HG03066 (cell line): ENCODE data around the gene KCNH2.

Experiments
- ATAC-seq: cut with Tn5 transposase; IDR thresholded peaks from one replicate; pipeline ENCODE4 v1.9.1; 2021; ENCODE audit warnings: low read depth; ENCODE audit not compliant: unreplicated experiment

KCNH2 gene

DNA sequence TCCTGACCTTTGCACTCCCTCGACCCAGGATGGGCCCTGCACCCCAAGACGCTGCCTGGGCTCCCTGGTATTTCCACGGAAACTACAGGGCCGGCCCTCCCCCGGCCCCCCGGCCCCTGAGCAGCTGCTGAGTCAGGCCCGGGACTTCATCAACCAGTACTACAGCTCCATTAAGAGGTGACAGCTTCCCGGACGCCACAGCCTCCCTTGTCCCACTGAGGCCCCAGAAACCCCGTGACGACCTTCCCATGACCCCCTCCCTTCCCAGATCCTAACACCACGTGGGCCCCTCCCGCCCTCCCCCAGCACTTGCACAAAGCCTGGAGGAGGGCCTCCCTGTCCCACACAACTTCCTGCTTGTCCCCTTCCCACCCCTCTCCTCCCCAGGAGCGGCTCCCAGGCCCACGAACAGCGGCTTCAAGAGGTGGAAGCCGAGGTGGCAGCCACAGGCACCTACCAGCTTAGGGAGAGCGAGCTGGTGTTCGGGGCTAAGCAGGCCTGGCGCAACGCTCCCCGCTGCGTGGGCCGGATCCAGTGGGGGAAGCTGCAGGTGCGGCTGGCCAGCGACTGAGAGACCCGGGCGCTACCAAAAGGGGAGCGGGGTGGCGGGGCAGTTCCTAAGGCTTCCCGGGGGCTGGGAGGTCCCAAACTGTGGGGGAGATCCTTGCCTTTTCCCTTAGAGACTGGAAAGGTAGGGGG, 18.4 kb upstream of the KCNH2 start:
- no peak for ATAC-seq

DNA sequence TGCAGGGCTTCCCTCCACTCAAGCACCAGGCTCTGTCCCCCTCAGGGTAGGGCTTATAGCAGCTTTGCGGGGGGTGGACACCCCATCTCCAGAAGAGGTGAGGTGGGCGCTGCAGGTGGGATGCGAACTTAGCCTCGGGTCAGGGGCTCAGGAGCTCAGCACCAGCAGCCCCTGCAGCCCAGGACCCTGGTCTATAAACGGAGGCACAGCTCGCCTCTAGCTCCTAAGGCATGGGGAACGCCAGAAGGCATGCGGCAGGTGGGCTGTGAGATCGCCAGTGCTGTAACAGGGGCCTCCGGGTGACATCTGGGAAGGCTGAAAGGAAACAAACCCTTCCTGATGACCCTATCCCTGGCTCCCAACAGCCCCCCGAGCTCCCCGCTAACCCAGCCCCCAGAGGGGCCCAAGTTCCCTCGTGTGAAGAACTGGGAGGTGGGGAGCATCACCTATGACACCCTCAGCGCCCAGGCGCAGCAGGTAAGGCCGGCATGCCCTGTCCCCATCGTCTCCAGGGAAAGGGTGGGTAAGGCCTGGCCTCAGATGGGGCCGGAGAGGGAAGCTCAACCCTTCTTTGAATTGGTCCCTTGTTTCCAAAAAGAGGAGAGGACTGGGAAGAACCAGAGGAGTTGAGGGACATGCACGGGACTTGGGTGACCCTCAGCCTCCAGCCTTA, 16.9 kb upstream of the KCNH2 start:
- ATAC-seq, result no peak

DNA sequence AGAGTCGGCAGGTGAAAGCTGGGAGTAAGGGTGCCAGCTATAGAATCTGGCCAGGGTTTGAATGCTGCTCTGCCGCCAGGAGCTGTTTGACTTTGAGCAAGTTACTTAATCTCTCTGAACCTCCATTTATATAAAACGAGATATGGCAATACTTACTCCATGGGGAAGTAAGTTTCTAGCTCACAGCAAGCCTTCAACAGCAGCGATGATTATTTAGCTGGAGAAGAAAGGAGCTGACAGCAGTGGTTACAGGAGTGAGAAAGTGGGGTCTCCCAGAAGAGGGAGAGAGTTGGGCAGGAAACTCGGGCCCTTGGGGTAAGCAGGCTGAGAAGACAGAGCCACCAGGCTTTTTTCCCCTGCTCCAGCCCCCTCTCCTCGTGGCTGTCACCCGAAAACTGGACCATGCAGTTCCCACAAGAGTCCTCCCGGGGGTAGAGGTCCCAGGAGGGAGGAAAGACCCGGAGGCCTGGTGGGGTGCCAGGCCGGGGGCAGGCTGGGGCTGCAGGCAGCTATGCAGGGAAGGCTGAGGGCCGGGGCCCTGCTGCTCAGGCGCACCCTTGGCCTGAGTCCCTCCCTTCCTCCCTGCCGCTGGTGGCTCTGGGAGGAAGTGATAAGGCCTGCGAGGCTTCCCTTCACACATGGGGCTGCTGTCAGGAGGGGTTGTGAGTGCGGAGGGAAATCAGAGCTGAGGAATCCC, 16.2 kb upstream of the KCNH2 start:
- ATAC-seq, result no peak

GRCh38 chr7:150993511-150993910, 15.4 kb upstream of the KCNH2 start:
- no peak for ATAC-seq

GRCh38 chr7:150992833-150993302, 14.7 kb upstream of the KCNH2 start:
- peak; percentile 61 for ATAC-seq

DNA sequence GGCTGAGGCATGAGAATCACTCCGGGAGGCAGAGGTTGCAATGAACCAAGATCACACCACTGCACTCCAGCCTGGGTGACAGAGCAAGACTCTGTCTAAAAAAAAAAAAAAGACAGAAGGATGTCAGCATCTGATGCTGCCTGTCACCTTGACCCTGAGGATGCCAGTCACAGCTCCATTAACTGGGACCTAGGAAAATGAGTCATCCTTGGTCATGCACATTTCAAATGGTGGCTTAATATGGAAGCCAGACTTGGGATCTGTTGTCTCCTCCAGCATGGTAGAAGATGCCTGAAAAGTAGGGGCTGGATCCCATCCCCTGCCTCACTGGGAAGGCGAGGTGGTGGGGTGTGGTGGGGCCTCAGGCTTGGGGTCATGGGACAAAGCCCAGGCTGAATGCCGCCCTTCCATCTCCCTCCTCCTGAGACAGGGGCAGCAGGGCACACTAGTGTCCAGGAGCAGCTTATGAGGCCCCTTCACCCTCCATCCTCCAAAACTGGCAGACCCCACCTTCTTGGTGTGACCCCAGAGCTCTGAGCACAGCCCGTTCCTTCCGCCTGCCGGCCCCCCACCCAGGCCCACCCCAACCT, 14.0 kb upstream of the KCNH2 start:
- ATAC-seq, result no peak

DNA sequence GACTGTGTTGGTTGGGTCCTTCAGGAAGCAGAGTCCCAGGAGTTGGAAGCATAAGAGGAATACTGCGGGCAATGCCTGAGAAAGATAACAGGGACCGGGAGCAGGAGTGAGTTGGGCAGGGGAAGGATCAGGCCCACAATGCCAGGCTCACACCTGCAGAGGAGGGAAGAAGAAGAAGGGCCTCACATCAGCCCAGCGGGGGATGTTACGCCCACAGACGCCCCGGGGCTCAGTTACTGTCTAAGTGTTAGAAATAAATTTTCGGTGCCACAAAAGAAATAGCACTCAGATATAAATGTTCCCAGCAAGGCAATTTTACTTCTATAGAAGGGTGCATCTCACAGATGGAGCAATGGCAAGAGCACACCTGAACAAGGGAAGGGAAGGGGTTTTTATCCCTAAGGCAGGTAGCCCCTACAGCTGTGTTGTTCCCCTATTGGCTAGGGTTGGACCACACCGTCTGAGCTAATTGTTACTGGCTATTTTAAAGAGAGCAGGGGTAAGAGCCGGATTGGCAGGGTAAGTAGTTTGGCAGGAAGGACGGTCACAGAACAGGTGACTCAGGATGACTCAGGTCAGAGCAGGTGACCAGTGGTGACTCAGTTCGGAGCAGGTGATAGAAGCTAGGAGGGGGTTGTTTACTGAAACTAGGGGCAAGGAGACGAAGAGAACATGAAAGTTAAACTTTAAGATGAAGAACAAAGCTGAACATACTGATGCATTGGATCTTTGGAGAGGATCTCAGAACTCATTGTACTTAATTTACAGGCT, 12.5 kb upstream of the KCNH2 start, which contains the start of gene NOS3:
NOS3 (plus strand) TSS at position 602 of the 771 bp plus-strand sequence. CDS start 2,787 bp downstream, outside the sequence.
- no peak for ATAC-seq

- ATAC-seq, result no peak
These were observed 11.3 kb upstream of the KCNH2 start for GRCh38 chr7:150989456-150989855.

- no peak for ATAC-seq
These were observed 10.4 kb upstream of the KCNH2 start for GRCh38 chr7:150988230-150989226.

DNA sequence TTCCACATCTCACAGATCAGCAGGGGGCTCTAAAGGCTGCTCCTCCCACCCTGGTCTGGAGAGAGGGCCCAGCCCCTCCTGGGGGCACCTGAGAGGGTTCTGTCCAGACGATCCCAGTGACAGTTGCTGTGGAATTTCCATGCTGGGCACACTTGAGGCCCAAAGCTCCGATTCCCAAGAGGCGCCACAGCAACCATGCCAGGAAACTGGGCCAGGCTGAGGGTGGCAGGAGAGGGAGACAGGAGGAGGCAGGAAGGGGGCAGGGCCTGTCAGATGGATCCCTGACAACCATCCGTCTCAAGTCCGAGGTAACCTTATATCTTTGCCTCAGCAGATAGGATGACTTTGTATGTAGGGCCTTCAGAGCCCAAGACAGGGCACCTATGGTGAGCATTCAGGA, 8.4 kb upstream of the KCNH2 start:
- no peak for ATAC-seq

GRCh38 chr7:150986099-150986512, 8.0 kb upstream of the KCNH2 start:
- ATAC-seq, result no peak

- ATAC-seq, result no peak
These were observed 5.8 kb upstream of the KCNH2 start for GRCh38 chr7:150983893-150984368.

- ATAC-seq, result no peak
These were observed 4.2 kb upstream of the KCNH2 start for GRCh38 chr7:150982351-150982750.

DNA sequence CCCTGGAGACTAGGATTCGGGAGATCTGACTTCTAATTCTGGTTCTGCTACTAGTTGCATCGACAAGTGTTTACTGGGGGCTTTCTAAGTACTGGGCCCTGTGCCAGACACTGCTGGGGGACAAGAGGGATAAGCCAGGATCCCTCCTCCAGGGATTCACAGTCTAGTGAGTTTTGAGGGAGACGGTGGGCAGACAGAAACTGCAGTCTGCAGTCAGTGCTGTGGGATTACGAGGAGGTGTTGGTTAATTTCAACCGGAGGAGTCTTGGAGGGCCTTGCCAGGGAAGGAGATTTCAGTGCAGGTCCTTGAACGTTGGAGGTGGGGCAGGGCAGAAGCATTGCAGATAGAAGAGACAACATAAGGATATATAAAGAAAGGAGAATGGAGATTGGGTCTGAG, 3.5 kb upstream of the KCNH2 start:
- no peak for ATAC-seq

GRCh38 chr7:150980663-150981062, 2.5 kb upstream of the KCNH2 start:
- no peak for ATAC-seq

GRCh38 chr7:150979713-150980390, 1.7 kb upstream of the KCNH2 start:
- ATAC-seq, result no peak

GRCh38 chr7:150977382-150978125, 567 bp downstream of the KCNH2 start:
- ATAC-seq, result no peak
